Loucy (cell line): Measurements from ENCODE around the gene TGFBI.

Experiments used
- H2AFZ ChIP-seq: fragments of 200-600 bp; sonication (generic); 2 replicates; pipeline ENCODE4 v1.6.0; 2016; ENCODE audit warnings: antibody characterized with exemption, mild to moderate bottlenecking, low read length, moderate library complexity
- H3F3A ChIP-seq: fragments of 200-600 bp; 2 replicates; pipeline ENCODE4 v1.6.0; 2016; ENCODE audit warnings: antibody characterized with exemption, low read depth, mild to moderate bottlenecking
- H3K27me3 ChIP-seq: fragments of 200-600 bp; sonication (generic); 2 replicates; pipeline ENCODE4 v1.6.1; 2014; ENCODE audit warnings: low read length, mild to moderate bottlenecking; ENCODE audit not compliant: insufficient read depth, poor library complexity, severe bottlenecking
- H3K36me3 ChIP-seq: fragments of 200-600 bp; sonication (generic); 2 replicates; pipeline ENCODE4 v1.6.1; 2016; ENCODE audit warnings: low read length; ENCODE audit not compliant: insufficient read depth
- H3K4me1 ChIP-seq: fragments of 200-600 bp; sonication (generic); 2 replicates; pipeline ENCODE4 v1.5.1; 2014; ENCODE audit warnings: low read length, mild to moderate bottlenecking; ENCODE audit not compliant: insufficient read depth, poor library complexity, severe bottlenecking
- H3K4me2 ChIP-seq: fragments of 200-600 bp; sonication (generic); 2 replicates; pipeline ENCODE4 v1.6.0; 2014; ENCODE audit warnings: antibody characterized with exemption, low read length, low read depth, mild to moderate bottlenecking; ENCODE audit not compliant: poor library complexity, severe bottlenecking
- H3K4me3 ChIP-seq: fragments of 200-600 bp; sonication (generic); 2 replicates; pipeline ENCODE4 v1.5.1; 2014; ENCODE audit warnings: low read length, mild to moderate bottlenecking, mixed read lengths; ENCODE audit not compliant: poor library complexity, severe bottlenecking
- H3K79me2 ChIP-seq: fragments of 200-600 bp; sonication (generic); 2 replicates; pipeline ENCODE4 v1.6.1; 2014; ENCODE audit warnings: low read length; ENCODE audit not compliant: insufficient read depth
- H3K9ac ChIP-seq: fragments of 200-600 bp; sonication (generic); 2 replicates; pipeline ENCODE4 v1.6.0; 2014; ENCODE audit warnings: mild to moderate bottlenecking, low read depth, low read length, moderate library complexity; ENCODE audit not compliant: poor library complexity, severe bottlenecking
- H3K9me2 ChIP-seq: fragments of 200-600 bp; sonication (generic); replicated peaks from 2 replicates; pipeline ENCODE4 v1.6.1; 2016; ENCODE audit warnings: low read depth, low read length, mixed read lengths
- H3K9me3 ChIP-seq: fragments of 200-600 bp; sonication (generic); 2 replicates; pipeline ENCODE4 v1.6.1; 2014; ENCODE audit warnings: mild to moderate bottlenecking, antibody characterized with exemption, low read length, low read depth; ENCODE audit not compliant: insufficient read depth
- H4K20me1 ChIP-seq: fragments of 200-600 bp; sonication (generic); 2 replicates; pipeline ENCODE4 v1.6.0; 2014; ENCODE audit warnings: antibody characterized with exemption, low read length, mild to moderate bottlenecking; ENCODE audit not compliant: insufficient read depth, poor library complexity, severe bottlenecking
- CTCF ChIP-seq: fragments of 200-600 bp; sonication (generic); conservative IDR thresholded peaks from 2 replicates; pipeline ENCODE4 v1.5.1; 2014; ENCODE audit warnings: mild to moderate bottlenecking, antibody characterized with exemption, low read length
- EZH2phosphoT487 ChIP-seq: fragments of 200-600 bp; IDR thresholded peaks from 2 replicates; pipeline ENCODE4 v1.6.1; 2018; ENCODE audit warnings: antibody characterized with exemption, mild to moderate bottlenecking, moderate library complexity, borderline replicate concordance

Gene TGFBI

GRCh38 chr5:136026636-136027035, 2.2 kb upstream of the TGFBI start:
- no peak overlapping the region for H3K4me3 ChIP-seq
- H3K79me2 ChIP-seq: no peaks in the 10 kb centered on the region
- H4K20me1 ChIP-seq: no peaks in the 10 kb centered on the region
- no peaks in the 10 kb centered on the region for H3K36me3 ChIP-seq
- H3K9ac ChIP-seq: no peak overlapping the region
- peaks cover 17% of the 10 kb centered on the region for H3K27me3 ChIP-seq
- TF ChIP-seq EZH2phosphoT487 (no peak), CTCF (no peak)
- H2AFZ ChIP-seq: no peak overlapping the region
- no peak overlapping the region for H3K4me2 ChIP-seq
- no peaks in the 10 kb centered on the region for H3F3A ChIP-seq
- H3K9me3 ChIP-seq: no peaks in the 10 kb centered on the region
- peaks cover 5% of the 10 kb centered on the region for H3K4me1 ChIP-seq
- no peaks in the 10 kb centered on the region for H3K9me2 ChIP-seq

GRCh38 chr5:136027311-136027710, 1.5 kb upstream of the TGFBI start:
- Histone ChIP-seq H3K4me3 (no peak overlapping the region), H3K27me3 (peaks cover 17% of the 10 kb centered on the region), H4K20me1 (no peaks in the 10 kb centered on the region), H3K4me2 (no peak overlapping the region), H3K9me2 (no peaks in the 10 kb centered on the region), H2AFZ (no peak overlapping the region), H3K4me1 (peaks cover 11% of the 10 kb centered on the region), H3K9ac (no peak overlapping the region), H3K79me2 (no peaks in the 10 kb centered on the region), H3K36me3 (no peaks in the 10 kb centered on the region), H3K9me3 (no peaks in the 10 kb centered on the region), H3F3A (no peaks in the 10 kb centered on the region)
- TF ChIP-seq CTCF (no peak), EZH2phosphoT487 (no peak)

GRCh38 chr5:136028090-136028489, 698 bp upstream of the TGFBI start:
- no peak overlapping the region for H2AFZ ChIP-seq
- peaks cover 17% of the 10 kb centered on the region for H3K27me3 ChIP-seq
- TF ChIP-seq CTCF (no peak), EZH2phosphoT487 (no peak)
- H3K9me3 ChIP-seq: no peaks in the 10 kb centered on the region
- no peaks in the 10 kb centered on the region for H4K20me1 ChIP-seq
- no peak overlapping the region for H3K4me3 ChIP-seq
- H3K9me2 ChIP-seq: no peaks in the 10 kb centered on the region
- peaks cover 18% of the 10 kb centered on the region for H3K4me1 ChIP-seq
- H3K36me3 ChIP-seq: no peaks in the 10 kb centered on the region
- H3K79me2 ChIP-seq: no peaks in the 10 kb centered on the region
- H3K9ac ChIP-seq: no peak overlapping the region
- H3K4me2 ChIP-seq: no peak overlapping the region
- H3F3A ChIP-seq: no peaks in the 10 kb centered on the region
